ENCODE measurements around the gene TSPAN10.

DNA sequence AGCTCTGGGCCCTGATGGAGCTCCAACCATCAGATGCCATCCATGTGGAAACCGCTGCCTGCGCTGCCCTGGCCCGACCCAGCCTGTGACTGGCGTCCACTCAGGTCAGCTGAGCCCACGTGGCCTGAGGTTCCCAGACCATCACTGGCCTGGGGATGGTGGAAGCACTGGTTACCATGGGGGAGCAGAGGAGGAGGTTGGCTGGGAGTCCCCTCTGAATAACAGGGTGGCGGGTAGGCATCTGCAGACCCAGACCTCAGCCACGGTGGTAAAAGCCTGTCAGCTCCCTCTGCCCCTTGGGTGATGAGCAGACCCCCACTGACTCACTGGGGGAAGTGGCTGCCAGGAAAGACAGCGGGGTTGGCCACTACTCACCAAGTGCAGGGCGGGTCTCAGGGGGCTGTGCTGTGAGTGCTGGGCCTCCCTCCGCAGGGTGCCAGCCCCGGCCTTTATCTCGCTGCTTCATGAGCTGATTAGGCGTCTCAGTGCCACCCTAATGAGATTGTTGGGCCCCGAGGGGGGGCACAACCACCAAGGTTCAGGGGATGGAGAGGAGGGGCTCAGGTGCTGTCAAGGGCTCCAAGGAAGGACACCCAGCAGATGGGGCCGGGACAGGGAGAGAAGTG lies 19.2 kb downstream of the TSPAN10 start, which contains the start of gene PDE6G:
- no peak for TF ChIP-seq POLR2AphosphoS5 (IDR thresholded peaks at IDR 0.05; ENCODE audit: low read depth, low read length)
- TF ChIP-seq TAF1 (IDR thresholded peaks at IDR 0.05; ENCODE audit: borderline replicate concordance, insufficient read depth, low read length): no peak
- no peak for TF ChIP-seq SIN3A (IDR thresholded peaks at IDR 0.05; ENCODE audit: borderline replicate concordance, insufficient read depth, low read length)

Data from PFSK-1 (cell line).